Measurements from ENCODE around the gene GIGYF1. TPM values are rescaled to one million over a fixed set of nuclear protein-coding genes. Genes with fewer than 3 reads are reported as not detected.

Gene GIGYF1
- polyA plus RNA-seq, 1 donor from 2014 or later = 28.3 TPM

DNA sequence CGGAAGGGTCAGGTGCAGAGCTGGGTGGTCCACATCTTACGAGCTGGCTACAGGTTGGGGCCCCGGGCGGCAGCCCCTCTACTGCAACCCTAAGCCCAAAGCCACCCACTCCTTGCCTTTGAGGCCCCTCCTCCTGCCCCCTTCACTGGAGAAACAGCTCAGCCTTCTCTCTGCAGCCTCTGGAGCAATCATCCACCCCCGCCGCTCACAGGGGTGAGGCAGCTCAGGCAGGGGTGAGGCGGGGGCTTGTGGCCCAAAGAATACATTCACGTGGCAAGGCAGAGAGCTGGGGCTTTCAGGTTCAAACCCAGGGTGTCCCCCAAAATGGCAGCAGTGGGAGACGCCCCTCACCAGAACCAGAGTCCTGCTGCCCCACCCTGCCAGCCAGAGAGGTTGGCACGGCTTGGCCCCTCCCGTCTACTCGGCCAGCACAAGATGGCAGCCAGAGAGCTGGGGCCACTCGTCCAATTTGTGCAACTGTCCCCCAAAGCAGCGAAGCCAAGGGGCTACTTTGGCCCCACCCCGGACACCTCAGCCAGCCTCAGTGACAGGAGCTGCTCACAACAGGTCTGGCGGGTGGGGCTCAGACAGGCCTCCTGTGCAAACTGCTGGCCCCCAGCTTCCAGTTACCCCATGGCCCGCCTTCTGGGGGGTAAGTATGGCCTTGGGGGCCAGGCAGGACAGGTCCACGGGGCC is 13.3 kb downstream of the GIGYF1 start:
- no peaks in the 10 kb centered on the region for H3K27me3 ChIP-seq (ENCODE audit: insufficient read depth, low read depth, low read length)
- no peak overlapping the region for H3K4me3 ChIP-seq (ENCODE audit: low read length)
- H3K9me2 ChIP-seq (ENCODE audit: insufficient read depth, low read length) = no peaks in the 10 kb centered on the region
- H3K4me2 ChIP-seq (ENCODE audit: low read length) = no peak overlapping the region
- peaks cover 10% of the 10 kb centered on the region for H3K79me2 ChIP-seq (replicated peaks; ENCODE audit: insufficient read depth, low read length)
- TF ChIP-seq POLR2AphosphoS5 (IDR thresholded peaks at IDR 0.05) (no peak), RAD21 (conservative IDR thresholded peaks at IDR 0.05) (no peak), TAF1 (IDR thresholded peaks at IDR 0.05; ENCODE audit: low read depth) (no peak), EZH2 (IDR thresholded peaks at IDR 0.05; ENCODE audit: borderline replicate concordance, insufficient read depth, low read length, poor library complexity, severe bottlenecking) (no peak), MXI1 (conservative IDR thresholded peaks at IDR 0.05; ENCODE audit: poor library complexity, severe bottlenecking) (no peak), SMC3 (conservative IDR thresholded peaks at IDR 0.05; ENCODE audit: poor library complexity) (no peak), EP300 (conservative IDR thresholded peaks at IDR 0.05; ENCODE audit: poor library complexity, severe bottlenecking) (no peak)
- TF ChIP-seq, protein P1, sequence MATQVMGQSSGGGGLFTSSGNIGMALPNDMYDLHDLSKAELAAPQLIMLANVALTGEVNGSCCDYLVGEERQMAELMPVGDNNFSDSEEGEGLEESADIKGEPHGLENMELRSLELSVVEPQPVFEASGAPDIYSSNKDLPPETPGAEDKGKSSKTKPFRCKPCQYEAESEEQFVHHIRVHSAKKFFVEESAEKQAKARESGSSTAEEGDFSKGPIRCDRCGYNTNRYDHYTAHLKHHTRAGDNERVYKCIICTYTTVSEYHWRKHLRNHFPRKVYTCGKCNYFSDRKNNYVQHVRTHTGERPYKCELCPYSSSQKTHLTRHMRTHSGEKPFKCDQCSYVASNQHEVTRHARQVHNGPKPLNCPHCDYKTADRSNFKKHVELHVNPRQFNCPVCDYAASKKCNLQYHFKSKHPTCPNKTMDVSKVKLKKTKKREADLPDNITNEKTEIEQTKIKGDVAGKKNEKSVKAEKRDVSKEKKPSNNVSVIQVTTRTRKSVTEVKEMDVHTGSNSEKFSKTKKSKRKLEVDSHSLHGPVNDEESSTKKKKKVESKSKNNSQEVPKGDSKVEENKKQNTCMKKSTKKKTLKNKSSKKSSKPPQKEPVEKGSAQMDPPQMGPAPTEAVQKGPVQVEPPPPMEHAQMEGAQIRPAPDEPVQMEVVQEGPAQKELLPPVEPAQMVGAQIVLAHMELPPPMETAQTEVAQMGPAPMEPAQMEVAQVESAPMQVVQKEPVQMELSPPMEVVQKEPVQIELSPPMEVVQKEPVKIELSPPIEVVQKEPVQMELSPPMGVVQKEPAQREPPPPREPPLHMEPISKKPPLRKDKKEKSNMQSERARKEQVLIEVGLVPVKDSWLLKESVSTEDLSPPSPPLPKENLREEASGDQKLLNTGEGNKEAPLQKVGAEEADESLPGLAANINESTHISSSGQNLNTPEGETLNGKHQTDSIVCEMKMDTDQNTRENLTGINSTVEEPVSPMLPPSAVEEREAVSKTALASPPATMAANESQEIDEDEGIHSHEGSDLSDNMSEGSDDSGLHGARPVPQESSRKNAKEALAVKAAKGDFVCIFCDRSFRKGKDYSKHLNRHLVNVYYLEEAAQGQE (IDR thresholded peaks at IDR 0.05; ENCODE audit: borderline replicate concordance) = no peak
- TF ChIP-seq, protein P2, sequence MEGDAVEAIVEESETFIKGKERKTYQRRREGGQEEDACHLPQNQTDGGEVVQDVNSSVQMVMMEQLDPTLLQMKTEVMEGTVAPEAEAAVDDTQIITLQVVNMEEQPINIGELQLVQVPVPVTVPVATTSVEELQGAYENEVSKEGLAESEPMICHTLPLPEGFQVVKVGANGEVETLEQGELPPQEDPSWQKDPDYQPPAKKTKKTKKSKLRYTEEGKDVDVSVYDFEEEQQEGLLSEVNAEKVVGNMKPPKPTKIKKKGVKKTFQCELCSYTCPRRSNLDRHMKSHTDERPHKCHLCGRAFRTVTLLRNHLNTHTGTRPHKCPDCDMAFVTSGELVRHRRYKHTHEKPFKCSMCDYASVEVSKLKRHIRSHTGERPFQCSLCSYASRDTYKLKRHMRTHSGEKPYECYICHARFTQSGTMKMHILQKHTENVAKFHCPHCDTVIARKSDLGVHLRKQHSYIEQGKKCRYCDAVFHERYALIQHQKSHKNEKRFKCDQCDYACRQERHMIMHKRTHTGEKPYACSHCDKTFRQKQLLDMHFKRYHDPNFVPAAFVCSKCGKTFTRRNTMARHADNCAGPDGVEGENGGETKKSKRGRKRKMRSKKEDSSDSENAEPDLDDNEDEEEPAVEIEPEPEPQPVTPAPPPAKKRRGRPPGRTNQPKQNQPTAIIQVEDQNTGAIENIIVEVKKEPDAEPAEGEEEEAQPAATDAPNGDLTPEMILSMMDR (IDR thresholded peaks at IDR 0.05; ENCODE audit: poor library complexity, severe bottlenecking) = no peak
- H3F3A ChIP-seq (ENCODE audit: insufficient read depth, low read length, poor library complexity, severe bottlenecking) = no peaks in the 10 kb centered on the region
- peaks cover 3% of the 10 kb centered on the region for H3K36me3 ChIP-seq (ENCODE audit: insufficient read depth, low read length)
- H3K9ac ChIP-seq (ENCODE audit: low read length) = no peak overlapping the region
- no peaks in the 10 kb centered on the region for H4K20me1 ChIP-seq (ENCODE audit: insufficient read depth)
- H2AFZ ChIP-seq (ENCODE audit: low read depth, low read length) = no peak overlapping the region
- no peak overlapping the region for H3K27ac ChIP-seq (ENCODE audit: low read length)
- no peaks in the 10 kb centered on the region for H3K9me3 ChIP-seq (ENCODE audit: low read length)

DNA sequence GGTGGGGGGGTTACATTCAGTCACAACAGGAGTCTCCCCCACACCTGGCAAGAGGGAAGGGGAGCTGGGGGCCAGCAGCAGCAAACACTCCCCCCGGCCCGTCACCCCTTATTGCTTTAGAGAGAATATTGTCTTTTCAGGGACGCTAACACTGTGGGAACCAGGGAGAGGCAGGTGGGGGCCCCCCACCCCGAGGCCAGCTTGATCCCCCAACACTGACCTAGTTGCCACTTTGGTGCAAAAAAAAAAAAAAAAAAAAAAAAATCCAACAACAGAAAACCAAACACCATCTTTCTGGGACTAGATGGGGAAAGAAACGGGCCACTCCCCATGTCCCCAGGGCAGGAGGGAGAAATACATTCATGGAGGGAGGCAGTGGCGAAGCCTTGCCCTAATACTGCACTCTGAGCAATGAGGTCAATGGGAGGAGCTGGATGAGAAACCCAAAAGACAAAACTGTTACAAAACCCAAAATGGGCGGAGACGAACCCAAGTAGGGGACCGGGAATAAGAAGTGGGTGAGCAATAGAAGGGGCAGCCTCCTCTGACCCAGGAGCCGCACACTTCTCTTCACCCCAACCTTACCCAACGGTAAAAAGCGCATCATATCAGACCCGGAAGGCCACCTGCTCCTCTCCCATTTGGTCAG is 14.0 kb downstream of the GIGYF1 start:
- H3K4me2 ChIP-seq (ENCODE audit: low read length) = no peak overlapping the region
- no peaks in the 10 kb centered on the region for H3K27me3 ChIP-seq (ENCODE audit: insufficient read depth, low read depth, low read length)
- no peaks in the 10 kb centered on the region for H3K9me2 ChIP-seq (ENCODE audit: insufficient read depth, low read length)
- H2AFZ ChIP-seq (ENCODE audit: low read depth, low read length) = no peak overlapping the region
- H3K4me3 ChIP-seq (ENCODE audit: low read length) = no peak overlapping the region
- peaks cover 3% of the 10 kb centered on the region for H3K36me3 ChIP-seq (ENCODE audit: insufficient read depth, low read length)
- H3K9me3 ChIP-seq (ENCODE audit: low read length) = no peaks in the 10 kb centered on the region
- no peak overlapping the region for H3K27ac ChIP-seq (ENCODE audit: low read length)
- H4K20me1 ChIP-seq (ENCODE audit: insufficient read depth) = no peaks in the 10 kb centered on the region
- H3K79me2 ChIP-seq (replicated peaks; ENCODE audit: insufficient read depth, low read length) = peaks cover 16% of the 10 kb centered on the region
- H3K9ac ChIP-seq (ENCODE audit: low read length) = no peak overlapping the region
- TF ChIP-seq, protein P1 (IDR thresholded peaks at IDR 0.05; ENCODE audit: borderline replicate concordance) = no peak
- TF ChIP-seq RAD21 (conservative IDR thresholded peaks at IDR 0.05) (no peak), MXI1 (conservative IDR thresholded peaks at IDR 0.05; ENCODE audit: poor library complexity, severe bottlenecking) (no peak), POLR2AphosphoS5 (IDR thresholded peaks at IDR 0.05) (no peak), TAF1 (IDR thresholded peaks at IDR 0.05; ENCODE audit: low read depth) (no peak), EZH2 (IDR thresholded peaks at IDR 0.05; ENCODE audit: borderline replicate concordance, insufficient read depth, low read length, poor library complexity, severe bottlenecking) (no peak)
- TF ChIP-seq, protein P2 (IDR thresholded peaks at IDR 0.05; ENCODE audit: poor library complexity, severe bottlenecking) = no peak
- H3F3A ChIP-seq (ENCODE audit: insufficient read depth, low read length, poor library complexity, severe bottlenecking) = no peaks in the 10 kb centered on the region
